Calu3 (cell line): ENCODE data around the gene ZBTB2. TPM values are rescaled to one million over a fixed set of nuclear protein-coding genes. Genes with fewer than 3 reads are reported as not detected.

Experiments used
- BruUV-seq: library from RNA; stranded (reverse); fragments of 400-500 nt; replicated peaks from 2 replicates; lab custom pipeline; 2021; lab: Mats Ljungman, UMichigan
- CTCF ChIA-PET: fragments of 300-600 bp; sonication (Branson Sonifier 250); formaldehyde crosslinking; loops from one replicate; lab custom pipeline; 2022; ENCODE audit warnings: antibody characterized with exemption; lab: Charles Lee
- DNase-seq: peaks from one replicate; pipeline ENCODE4 v3.0.0; 2022
- H3K27ac Mint-ChIP-seq: one replicate; pipeline ENCODE4 v1.8.0; 2022; ENCODE audit warnings: mixed read lengths; ENCODE audit not compliant: unreplicated experiment
- H3K27me3 Mint-ChIP-seq: one replicate; pipeline ENCODE4 v1.8.0; 2022; ENCODE audit warnings: mixed read lengths; ENCODE audit not compliant: unreplicated experiment
- H3K36me3 Mint-ChIP-seq: one replicate; pipeline ENCODE4 v1.8.0; 2022; ENCODE audit warnings: mild to moderate bottlenecking, moderate library complexity, mixed read lengths; ENCODE audit not compliant: insufficient read depth, unreplicated experiment
- H3K4me1 Mint-ChIP-seq: one replicate; pipeline ENCODE4 v1.8.0; 2022; ENCODE audit warnings: mild to moderate bottlenecking, low read depth, mixed read lengths; ENCODE audit not compliant: unreplicated experiment
- H3K4me3 Mint-ChIP-seq: one replicate; pipeline ENCODE4 v1.8.0; 2022; ENCODE audit warnings: mild to moderate bottlenecking, low read depth, moderate library complexity, mixed read lengths; ENCODE audit not compliant: unreplicated experiment
- H3K9me3 Mint-ChIP-seq: one replicate; pipeline ENCODE4 v1.8.0; 2022; ENCODE audit warnings: low read depth, mixed read lengths; ENCODE audit not compliant: unreplicated experiment
- intact Hi-C: fragments of 100-400 bp; cut with micrococcal nuclease; formaldehyde crosslinking; loops from one replicate; pipeline ENCODE4 v1.10.0; 2022; ENCODE audit not compliant: unreplicated experiment
- total RNA-seq: library from RNA; stranded (reverse); gene quantifications from 2 replicates; pipeline ENCODE4 v1.2.3, GENCODE V29; 2022
- TF ChIP-seq, protein P1 (sequence below): fragments of 200-600 bp; IDR thresholded peaks from one replicate; pipeline ENCODE4 v1.8.0; 2022; ENCODE audit warnings: antibody characterized with exemption; ENCODE audit not compliant: unreplicated experiment

The ZBTB2 gene
- total RNA-seq, 1 experiment from 2014 or later: 15.7 TPM

DNA sequence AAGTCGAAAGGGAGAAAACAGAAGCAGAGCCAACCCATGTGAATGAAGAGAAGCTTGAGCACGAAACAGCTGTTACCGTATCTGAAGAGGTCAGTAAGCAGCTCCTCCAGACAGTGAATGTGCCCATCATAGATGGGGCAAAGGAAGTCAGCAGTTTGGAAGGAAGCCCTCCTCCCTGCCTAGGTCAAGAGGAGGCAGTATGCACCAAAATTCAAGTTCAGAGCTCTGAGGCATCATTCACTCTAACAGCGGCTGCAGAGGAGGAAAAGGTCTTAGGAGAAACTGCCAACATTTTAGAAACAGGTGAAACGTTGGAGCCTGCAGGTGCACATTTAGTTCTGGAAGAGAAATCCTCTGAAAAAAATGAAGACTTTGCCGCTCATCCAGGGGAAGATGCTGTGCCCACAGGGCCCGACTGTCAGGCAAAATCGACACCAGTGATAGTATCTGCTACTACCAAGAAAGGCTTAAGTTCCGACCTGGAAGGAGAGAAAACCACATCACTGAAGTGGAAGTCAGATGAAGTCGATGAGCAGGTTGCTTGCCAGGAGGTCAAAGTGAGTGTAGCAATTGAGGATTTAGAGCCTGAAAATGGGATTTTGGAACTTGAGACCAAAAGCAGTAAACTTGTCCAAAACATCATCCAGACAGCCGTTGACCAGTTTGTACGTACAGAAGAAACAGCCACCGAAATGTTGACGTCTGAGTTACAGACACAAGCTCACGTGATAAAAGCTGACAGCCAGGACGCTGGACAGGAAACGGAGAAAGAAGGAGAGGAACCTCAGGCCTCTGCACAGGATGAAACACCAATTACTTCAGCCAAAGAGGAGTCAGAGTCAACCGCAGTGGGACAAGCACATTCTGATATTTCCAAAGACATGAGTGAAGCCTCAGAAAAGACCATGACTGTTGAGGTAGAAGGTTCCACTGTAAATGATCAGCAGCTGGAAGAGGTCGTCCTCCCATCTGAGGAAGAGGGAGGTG, 38.7 kb downstream of the ZBTB2 start:
- Mint-ChIP-seq H3K36me3 (peaks cover 28% of the 10 kb centered on the region), H3K27ac (no peak overlapping the region), H3K9me3 (no peaks in the 10 kb centered on the region), H3K4me1 (no peaks in the 10 kb centered on the region), H3K27me3 (no peaks in the 10 kb centered on the region), H3K4me3 (no peak overlapping the region)
- intact Hi-C loops: no loop called here
- CTCF ChIA-PET: interaction anchor here (0.6 kb wide), 1 partner anchor 22 kb away, joined by 4 read pairs; no protein-coding TSS in a partner anchor
- no TSS peak for BruUV-seq
- DNase-seq: no peak
- TF ChIP-seq, protein P1, sequence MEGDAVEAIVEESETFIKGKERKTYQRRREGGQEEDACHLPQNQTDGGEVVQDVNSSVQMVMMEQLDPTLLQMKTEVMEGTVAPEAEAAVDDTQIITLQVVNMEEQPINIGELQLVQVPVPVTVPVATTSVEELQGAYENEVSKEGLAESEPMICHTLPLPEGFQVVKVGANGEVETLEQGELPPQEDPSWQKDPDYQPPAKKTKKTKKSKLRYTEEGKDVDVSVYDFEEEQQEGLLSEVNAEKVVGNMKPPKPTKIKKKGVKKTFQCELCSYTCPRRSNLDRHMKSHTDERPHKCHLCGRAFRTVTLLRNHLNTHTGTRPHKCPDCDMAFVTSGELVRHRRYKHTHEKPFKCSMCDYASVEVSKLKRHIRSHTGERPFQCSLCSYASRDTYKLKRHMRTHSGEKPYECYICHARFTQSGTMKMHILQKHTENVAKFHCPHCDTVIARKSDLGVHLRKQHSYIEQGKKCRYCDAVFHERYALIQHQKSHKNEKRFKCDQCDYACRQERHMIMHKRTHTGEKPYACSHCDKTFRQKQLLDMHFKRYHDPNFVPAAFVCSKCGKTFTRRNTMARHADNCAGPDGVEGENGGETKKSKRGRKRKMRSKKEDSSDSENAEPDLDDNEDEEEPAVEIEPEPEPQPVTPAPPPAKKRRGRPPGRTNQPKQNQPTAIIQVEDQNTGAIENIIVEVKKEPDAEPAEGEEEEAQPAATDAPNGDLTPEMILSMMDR: no peak

DNA sequence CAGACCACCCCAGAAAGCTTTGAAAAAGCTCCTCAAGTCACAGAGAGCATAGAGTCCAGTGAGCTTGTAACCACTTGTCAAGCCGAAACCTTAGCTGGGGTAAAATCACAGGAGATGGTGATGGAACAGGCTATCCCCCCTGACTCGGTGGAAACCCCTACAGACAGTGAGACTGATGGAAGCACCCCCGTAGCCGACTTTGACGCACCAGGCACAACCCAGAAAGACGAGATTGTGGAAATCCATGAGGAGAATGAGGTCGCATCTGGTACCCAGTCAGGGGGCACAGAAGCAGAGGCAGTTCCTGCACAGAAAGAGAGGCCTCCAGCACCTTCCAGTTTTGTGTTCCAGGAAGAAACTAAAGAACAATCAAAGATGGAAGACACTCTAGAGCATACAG, 39.6 kb downstream of the ZBTB2 start:
- Mint-ChIP-seq H3K4me1 (no peaks in the 10 kb centered on the region), H3K27ac (no peak overlapping the region), H3K27me3 (no peaks in the 10 kb centered on the region), H3K9me3 (no peaks in the 10 kb centered on the region), H3K4me3 (no peak overlapping the region), H3K36me3 (peaks cover 28% of the 10 kb centered on the region)
- TF ChIP-seq, protein P1: no peak
- no peak for DNase-seq
- intact Hi-C loops: no loop called here
- BruUV-seq: no TSS peak
- CTCF ChIA-PET: no interaction called here

DNA sequence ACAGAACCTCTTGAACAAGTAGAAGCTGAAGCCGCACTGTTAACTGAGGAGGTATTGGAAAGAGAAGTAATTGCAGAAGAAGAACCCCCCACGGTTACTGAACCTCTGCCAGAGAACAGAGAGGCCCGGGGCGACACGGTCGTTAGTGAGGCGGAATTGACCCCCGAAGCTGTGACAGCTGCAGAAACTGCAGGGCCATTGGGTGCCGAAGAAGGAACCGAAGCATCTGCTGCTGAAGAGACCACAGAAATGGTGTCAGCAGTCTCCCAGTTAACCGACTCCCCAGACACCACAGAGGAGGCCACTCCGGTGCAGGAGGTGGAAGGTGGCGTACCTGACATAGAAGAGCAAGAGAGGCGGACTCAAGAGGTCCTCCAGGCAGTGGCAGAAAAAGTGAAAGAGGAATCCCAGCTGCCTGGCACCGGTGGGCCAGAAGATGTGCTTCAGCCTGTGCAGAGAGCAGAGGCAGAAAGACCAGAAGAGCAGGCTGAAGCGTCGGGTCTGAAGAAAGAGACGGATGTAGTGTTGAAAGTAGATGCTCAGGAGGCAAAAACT, 40.1 kb downstream of the ZBTB2 start:
- Mint-ChIP-seq H3K27me3 (no peaks in the 10 kb centered on the region), H3K4me3 (no peak overlapping the region), H3K9me3 (no peaks in the 10 kb centered on the region), H3K4me1 (no peaks in the 10 kb centered on the region), H3K36me3 (peaks cover 28% of the 10 kb centered on the region), H3K27ac (no peak overlapping the region)
- intact Hi-C loops: no loop called here
- DNase-seq: no peak
- CTCF ChIA-PET: no interaction called here
- no TSS peak for BruUV-seq
- TF ChIP-seq, protein P1: no peak

DNA sequence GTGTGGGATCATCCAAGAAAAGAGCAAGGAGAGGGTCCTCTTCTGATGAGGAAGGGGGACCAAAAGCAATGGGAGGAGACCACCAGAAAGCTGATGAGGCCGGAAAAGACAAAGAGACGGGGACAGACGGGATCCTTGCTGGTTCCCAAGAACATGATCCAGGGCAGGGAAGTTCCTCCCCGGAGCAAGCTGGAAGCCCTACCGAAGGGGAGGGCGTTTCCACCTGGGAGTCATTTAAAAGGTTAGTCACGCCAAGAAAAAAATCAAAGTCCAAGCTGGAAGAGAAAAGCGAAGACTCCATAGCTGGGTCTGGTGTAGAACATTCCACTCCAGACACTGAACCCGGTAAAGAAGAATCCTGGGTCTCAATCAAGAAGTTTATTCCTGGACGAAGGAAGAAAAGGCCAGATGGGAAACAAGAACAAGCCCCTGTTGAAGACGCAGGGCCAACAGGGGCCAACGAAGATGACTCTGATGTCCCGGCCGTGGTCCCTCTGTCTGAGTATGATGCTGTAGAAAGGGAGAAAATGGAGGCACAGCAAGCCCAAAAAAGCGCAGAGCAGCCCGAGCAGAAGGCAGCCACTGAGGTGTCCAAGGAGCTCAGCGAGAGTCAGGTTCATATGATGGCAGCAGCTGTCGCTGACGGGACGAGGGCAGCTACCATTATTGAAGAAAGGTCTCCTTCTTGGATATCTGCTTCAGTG, 40.8 kb downstream of the ZBTB2 start:
- H3K27ac Mint-ChIP-seq: no peak overlapping the region
- CTCF ChIA-PET: interaction anchor here (0.5 kb wide), 1 partner anchor 1318 kb away, joined by 3 read pairs; no protein-coding TSS in a partner anchor
- DNase-seq: no peak
- TF ChIP-seq, protein P1: no peak
- H3K9me3 Mint-ChIP-seq: no peaks in the 10 kb centered on the region
- intact Hi-C loops: no loop called here
- no peaks in the 10 kb centered on the region for H3K4me1 Mint-ChIP-seq
- H3K27me3 Mint-ChIP-seq: no peaks in the 10 kb centered on the region
- peaks cover 26% of the 10 kb centered on the region for H3K36me3 Mint-ChIP-seq
- no peak overlapping the region for H3K4me3 Mint-ChIP-seq
- no TSS peak for BruUV-seq
